ENCODE results near the gene PDLIM3.

Gene PDLIM3

GRCh38 chr4:185502386-185502785, 32.9 kb downstream of the PDLIM3 start:
- Histone ChIP-seq H3K27me3 (ENCODE audit: insufficient read depth, poor library complexity, severe bottlenecking) (peaks cover 2% of the 10 kb centered on the region), H3K4me3 (replicated peaks; ENCODE audit: insufficient read depth, low read length) (no peak overlapping the region), H3K27ac (replicated peaks) (no peak overlapping the region)
- no peak for TF ChIP-seq CTCF (IDR thresholded peaks at IDR 0.05; ENCODE audit: insufficient read depth, low read length)
- no peak for DNase-seq (ENCODE audit: low read depth in 1 of 2, low spot score in 1 of 2)

- no peak for TF ChIP-seq SPI1 (IDR thresholded peaks at IDR 0.05; ENCODE audit: borderline replicate concordance, low read depth)
- TF ChIP-seq REST (IDR thresholded peaks at IDR 0.05; ENCODE audit: insufficient replicate concordance, low read depth): no peak
- TF ChIP-seq GABPA (IDR thresholded peaks at IDR 0.05; ENCODE audit: low read depth): no peak
- no peak for TF ChIP-seq CTCF (IDR thresholded peaks at IDR 0.05; ENCODE audit: insufficient read depth, low read length)
- no peak for TF ChIP-seq POLR2AphosphoS5 (IDR thresholded peaks at IDR 0.05; ENCODE audit: low read depth)
- DNase-seq (ENCODE audit: low read depth in 1 of 2, low spot score in 1 of 2): no peak
- Histone ChIP-seq H3K27me3 (ENCODE audit: insufficient read depth, poor library complexity, severe bottlenecking) (peaks cover 2% of the 10 kb centered on the region), H3K27ac (replicated peaks) (no peak overlapping the region), H3K4me3 (replicated peaks; ENCODE audit: insufficient read depth, low read length) (no peak overlapping the region)
Measured at GRCh38 chr4:185500576-185500975, 34.7 kb downstream of the PDLIM3 start.

- no peak for DNase-seq (ENCODE audit: low read depth in 1 of 2, low spot score in 1 of 2)
- no peak overlapping the region for H3K4me3 ChIP-seq (replicated peaks; ENCODE audit: insufficient read depth, low read length)
- H3K27ac ChIP-seq (replicated peaks): no peak overlapping the region
- peaks cover 2% of the 10 kb centered on the region for H3K27me3 ChIP-seq (ENCODE audit: insufficient read depth, poor library complexity, severe bottlenecking)
- TF ChIP-seq GABPA (IDR thresholded peaks at IDR 0.05; ENCODE audit: low read depth) (no peak), SPI1 (IDR thresholded peaks at IDR 0.05; ENCODE audit: borderline replicate concordance, low read depth) (no peak), POLR2AphosphoS5 (IDR thresholded peaks at IDR 0.05; ENCODE audit: low read depth) (no peak), REST (IDR thresholded peaks at IDR 0.05; ENCODE audit: insufficient replicate concordance, low read depth) (no peak), CTCF (IDR thresholded peaks at IDR 0.05; ENCODE audit: insufficient read depth, low read length) (no peak)
Measured at GRCh38 chr4:185500035-185500434, 35.3 kb downstream of the PDLIM3 start.

- Histone ChIP-seq H3K27ac (replicated peaks) (no peak overlapping the region), H3K4me3 (replicated peaks; ENCODE audit: insufficient read depth, low read length) (no peak overlapping the region), H3K27me3 (ENCODE audit: insufficient read depth, poor library complexity, severe bottlenecking) (no peaks in the 10 kb centered on the region)
- DNase-seq (ENCODE audit: low read depth in 1 of 2, low spot score in 1 of 2): no peak
- TF ChIP-seq POLR2AphosphoS5 (IDR thresholded peaks at IDR 0.05; ENCODE audit: low read depth) (no peak), GABPA (IDR thresholded peaks at IDR 0.05; ENCODE audit: low read depth) (no peak), REST (IDR thresholded peaks at IDR 0.05; ENCODE audit: insufficient replicate concordance, low read depth) (no peak), CTCF (IDR thresholded peaks at IDR 0.05; ENCODE audit: insufficient read depth, low read length) (no peak), SPI1 (IDR thresholded peaks at IDR 0.05; ENCODE audit: borderline replicate concordance, low read depth) (no peak)
Measured at GRCh38 chr4:185488650-185489049, 46.7 kb downstream of the PDLIM3 start.
